Activated naive CD4-positive, alpha-beta T cell treated with anti-CD3 and anti-CD28 coated beads, Interleukin-2, amount 50 U/mL, for 16 hours (primary cell): ENCODE measurements around the gene GINS1.
"Not testable (repeated sequence)": the region's sequence is repeated elsewhere in the genome, so short reads cannot be mapped to it uniquely, and the experiment has no call there.

Experiments used
- DNase-seq: peaks from one replicate; pipeline ENCODE4 v3.0.0-alpha.2; 2020

The GINS1 gene

GRCh38 chr20:25390538-25391528, 16.6 kb upstream of the GINS1 start, which contains the start of gene ABHD12:
ABHD12 (minus strand) TSS chr20:25390835; CDS start chr20:25390703, 132 bp downstream.
- DNase-seq = peak; percentile 95

GRCh38 chr20:25394276-25394675, 13.2 kb upstream of the GINS1 start:
- DNase-seq = no peak

- no peak for DNase-seq
Measured at GRCh38 chr20:25394996-25395395, 12.5 kb upstream of the GINS1 start.

- no peak for DNase-seq
Measured at GRCh38 chr20:25397096-25397495, 10.4 kb upstream of the GINS1 start.

- no peak for DNase-seq
Measured at GRCh38 chr20:25397821-25398220, 9.7 kb upstream of the GINS1 start.

- DNase-seq = no peak
Measured at GRCh38 chr20:25398376-25399036, 9.0 kb upstream of the GINS1 start.

- no peak for DNase-seq
Measured at GRCh38 chr20:25399037-25399430, 8.4 kb upstream of the GINS1 start.

GRCh38 chr20:25400291-25400732, 7.2 kb upstream of the GINS1 start:
- DNase-seq = not testable (repeated sequence)

- DNase-seq = no peak
Measured at GRCh38 chr20:25402583-25402982, 4.9 kb upstream of the GINS1 start.

- DNase-seq = no peak
Measured at GRCh38 chr20:25408170-25408547, 686 bp downstream of the GINS1 start.

- no peak for DNase-seq
Measured at GRCh38 chr20:25408890-25409289, 1.4 kb downstream of the GINS1 start.

GRCh38 chr20:25418776-25419175, 11.3 kb downstream of the GINS1 start:
- no peak for DNase-seq

GRCh38 chr20:25421102-25421501, 13.6 kb downstream of the GINS1 start:
- no peak for DNase-seq

- DNase-seq = no peak
Measured at GRCh38 chr20:25422032-25422431, 14.6 kb downstream of the GINS1 start.

GRCh38 chr20:25424536-25424935, 17.1 kb downstream of the GINS1 start:
- no peak for DNase-seq

- DNase-seq = no peak
Measured at GRCh38 chr20:25437153-25437581, 29.7 kb downstream of the GINS1 start.

- no peak for DNase-seq
Measured at GRCh38 chr20:25439328-25439727, 31.9 kb downstream of the GINS1 start.

GRCh38 chr20:25444556-25444955, 37.1 kb downstream of the GINS1 start:
- DNase-seq = no peak

- DNase-seq = no peak
Measured at GRCh38 chr20:25447671-25448070, 40.2 kb downstream of the GINS1 start.

- DNase-seq = no peak
Measured at GRCh38 chr20:25452333-25452732, 44.9 kb downstream of the GINS1 start.

- DNase-seq = no peak
Measured at GRCh38 chr20:25453035-25453810, 45.8 kb downstream of the GINS1 start.

- DNase-seq = no peak
Measured at GRCh38 chr20:25454153-25454900, 46.9 kb downstream of the GINS1 start.
